Neural cell (in vitro differentiated cells): ENCODE data around the gene DTX1. TPM values are rescaled to one million over a fixed set of nuclear protein-coding genes. Genes with fewer than 3 reads are reported as not detected.

Experiments
- H2AFZ ChIP-seq: fragments of 200-600, 300-800 bp; sonication (generic), shearing (Covaris generic); 2 replicates; pipeline ENCODE4 v1.6.0; 2014; ENCODE audit warnings: low read depth, mild to moderate bottlenecking, antibody characterized with exemption, low read length, moderate library complexity
- H3F3A ChIP-seq: fragments of 200-600 bp; shearing (Covaris generic); 2 replicates; pipeline ENCODE4 v1.6.1; 2016; ENCODE audit warnings: mild to moderate bottlenecking, moderate library complexity, mixed read lengths, antibody characterized with exemption, low read length; ENCODE audit not compliant: insufficient read depth, poor library complexity, severe bottlenecking
- H3K27ac ChIP-seq: fragments of 200-600, 300-800 bp; sonication (generic), shearing (Covaris generic); 2 replicates; pipeline ENCODE4 v1.5.1; 2014; ENCODE audit warnings: mild to moderate bottlenecking, low read length, moderate library complexity
- H3K27me3 ChIP-seq: fragments of 300-800, 200-600 bp; sonication (generic), shearing (Covaris generic); 2 replicates; pipeline ENCODE4 v1.6.0; 2014; ENCODE audit warnings: mild to moderate bottlenecking, low read depth, low read length, moderate library complexity; ENCODE audit not compliant: insufficient read depth
- H3K36me3 ChIP-seq: fragments of 300-800, 200-600 bp; sonication (generic), shearing (Covaris generic); 2 replicates; pipeline ENCODE4 v1.5.1; 2014; ENCODE audit warnings: mild to moderate bottlenecking, antibody characterized with exemption, low read length, moderate library complexity; ENCODE audit not compliant: insufficient read depth
- H3K4me2 ChIP-seq: fragments of 300-800, 200-600 bp; sonication (generic), shearing (Covaris generic); 2 replicates; pipeline ENCODE4 v1.6.0; 2014; ENCODE audit warnings: mild to moderate bottlenecking, low read length
- H3K4me3 ChIP-seq: fragments of 300-800, 200-600 bp; sonication (generic), shearing (Covaris generic); 2 replicates; pipeline ENCODE4 v1.5.1; 2014; ENCODE audit warnings: mild to moderate bottlenecking, low read length, moderate library complexity
- H3K79me2 ChIP-seq: fragments of 200-600 bp; shearing (Covaris generic); replicated peaks from 2 replicates; pipeline ENCODE4 v1.6.0; 2014; ENCODE audit warnings: mild to moderate bottlenecking, low read length, moderate library complexity; ENCODE audit not compliant: insufficient read depth
- H3K9ac ChIP-seq: fragments of 300-800, 200-600 bp; sonication (generic), shearing (Covaris generic); 2 replicates; pipeline ENCODE4 v1.6.1; 2016; ENCODE audit warnings: mild to moderate bottlenecking, low read length, mixed read lengths
- H3K9me2 ChIP-seq: fragments of 200-600 bp; shearing (Covaris generic); 2 replicates; pipeline ENCODE4 v1.6.1; 2016; ENCODE audit warnings: mild to moderate bottlenecking, low read length, mixed read lengths; ENCODE audit not compliant: insufficient read depth
- H3K9me3 ChIP-seq: fragments of 200-600, 300-800 bp; sonication (generic), shearing (Covaris generic); 2 replicates; pipeline ENCODE4 v1.6.1; 2016; ENCODE audit warnings: mild to moderate bottlenecking, mixed run types, low read length, moderate library complexity, mixed read lengths
- H4K20me1 ChIP-seq: fragments of 200-600 bp; shearing (Covaris generic); 2 replicates; pipeline ENCODE4 v1.6.1; 2016; ENCODE audit warnings: mild to moderate bottlenecking, mixed run types; ENCODE audit not compliant: insufficient read depth
- CTCF ChIP-seq: fragments of 450-650 bp; IDR thresholded peaks from 2 replicates; pipeline ENCODE4 v1.5.1; 2014; ENCODE audit warnings: antibody characterized with exemption, mild to moderate bottlenecking, moderate library complexity; ENCODE audit not compliant: poor library complexity, severe bottlenecking
- EP300 ChIP-seq: fragments of 450-650 bp; conservative IDR thresholded peaks from 2 replicates; pipeline ENCODE4 v1.6.1; 2014; ENCODE audit warnings: antibody characterized with exemption, mild to moderate bottlenecking, moderate library complexity; ENCODE audit not compliant: poor library complexity, severe bottlenecking
- EZH2 ChIP-seq: fragments of 200-600, 300-800 bp; shearing (Covaris generic), sonication (generic); IDR thresholded peaks from 2 replicates; pipeline ENCODE4 v1.6.1; 2014; ENCODE audit warnings: antibody characterized with exemption, low read length, borderline replicate concordance, mild to moderate bottlenecking; ENCODE audit not compliant: insufficient read depth, poor library complexity, severe bottlenecking
- MXI1 ChIP-seq: fragments of 450-650 bp; conservative IDR thresholded peaks from 2 replicates; pipeline ENCODE4 v1.6.1; 2014; ENCODE audit warnings: antibody characterized with exemption, mild to moderate bottlenecking; ENCODE audit not compliant: poor library complexity, severe bottlenecking
- POLR2AphosphoS5 ChIP-seq: IDR thresholded peaks from 2 replicates; pipeline ENCODE4 v1.6.1; 2012
- RAD21 ChIP-seq: fragments of 450-650 bp; conservative IDR thresholded peaks from 2 replicates; pipeline ENCODE4 v1.6.1; 2014; ENCODE audit warnings: antibody characterized with exemption, mild to moderate bottlenecking, moderate library complexity
- REST ChIP-seq: IDR thresholded peaks from 2 replicates; pipeline ENCODE4 v1.6.1; 2012; ENCODE audit warnings: borderline replicate concordance
- SMC3 ChIP-seq: fragments of 450-650 bp; conservative IDR thresholded peaks from 2 replicates; pipeline ENCODE4 v1.6.1; 2014; ENCODE audit warnings: antibody characterized with exemption, mild to moderate bottlenecking, moderate library complexity; ENCODE audit not compliant: poor library complexity
- TAF1 ChIP-seq: IDR thresholded peaks from 2 replicates; pipeline ENCODE4 v1.6.1; 2012; ENCODE audit warnings: low read depth
- polyA plus RNA-seq: library from polyadenylated mRNA; depleted of rRNA; stranded (reverse); fragments of >200 nt; gene quantifications from 2 replicates; pipeline ENCODE4 v1.2.3, GENCODE V29; 2014

The DTX1 gene
- polyA plus RNA-seq, 1 donor from 2014 or later, result 30.7 TPM

- no peak overlapping the region for H3K27ac ChIP-seq
Measured at GRCh38 chr12:113062502-113063395, 6.2 kb downstream of the DTX1 start.

More at GRCh38 chr12:113062502-113063395, 6.2 kb downstream of the DTX1 start:
- no peak overlapping the region for H3K4me2 ChIP-seq
- H4K20me1 ChIP-seq, result peaks cover 4% of the 10 kb centered on the region
- no peaks in the 10 kb centered on the region for H3K27me3 ChIP-seq
- no peaks in the 10 kb centered on the region for H3K9me3 ChIP-seq
- no peaks in the 10 kb centered on the region for H3K36me3 ChIP-seq
- no peaks in the 10 kb centered on the region for H3F3A ChIP-seq
- H3K79me2 ChIP-seq, result peaks cover 13% of the 10 kb centered on the region
- no peak overlapping the region for H3K4me3 ChIP-seq
- no peak overlapping the region for H3K9ac ChIP-seq
- no peak overlapping the region for H2AFZ ChIP-seq
- no peaks in the 10 kb centered on the region for H3K9me2 ChIP-seq
- TF ChIP-seq EP300 (no peak), TAF1 (no peak), REST (no peak), EZH2 (no peak), CTCF (no peak), MXI1 (no peak), RAD21 (no peak), POLR2AphosphoS5 (no peak), SMC3 (no peak)
